ENCODE results near the gene CLEC17A.

Gene CLEC17A

DNA sequence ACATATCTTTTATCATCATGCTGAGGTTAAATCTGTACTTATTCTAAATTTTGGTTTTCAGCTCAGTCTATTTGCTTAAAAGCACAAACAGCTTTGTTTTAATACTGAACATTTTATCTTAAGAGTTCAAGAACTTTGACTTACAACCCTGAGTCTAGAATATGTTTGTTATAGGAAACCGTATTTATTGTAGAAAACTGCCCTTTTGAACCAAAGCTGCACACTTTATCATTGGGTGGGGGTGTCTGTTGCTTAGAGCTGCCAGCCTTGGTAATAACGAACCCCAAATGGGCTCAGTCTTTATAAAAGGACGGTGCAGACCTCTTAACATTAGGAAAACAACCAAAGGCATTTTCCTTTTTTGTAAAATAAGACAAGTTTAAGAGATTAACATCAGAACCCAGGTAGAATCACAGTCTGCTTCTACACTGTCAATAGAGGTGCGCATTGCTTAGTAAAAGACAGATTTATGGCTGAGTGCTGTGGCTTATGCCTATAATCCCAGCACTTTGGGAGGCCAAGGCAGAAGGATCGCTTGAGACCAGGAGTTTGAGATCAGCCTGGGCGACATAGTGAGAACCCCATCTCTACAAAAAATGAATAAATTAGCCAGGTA is 77.1 kb downstream of the CLEC17A start:
- DNase-seq: no peak

DNA sequence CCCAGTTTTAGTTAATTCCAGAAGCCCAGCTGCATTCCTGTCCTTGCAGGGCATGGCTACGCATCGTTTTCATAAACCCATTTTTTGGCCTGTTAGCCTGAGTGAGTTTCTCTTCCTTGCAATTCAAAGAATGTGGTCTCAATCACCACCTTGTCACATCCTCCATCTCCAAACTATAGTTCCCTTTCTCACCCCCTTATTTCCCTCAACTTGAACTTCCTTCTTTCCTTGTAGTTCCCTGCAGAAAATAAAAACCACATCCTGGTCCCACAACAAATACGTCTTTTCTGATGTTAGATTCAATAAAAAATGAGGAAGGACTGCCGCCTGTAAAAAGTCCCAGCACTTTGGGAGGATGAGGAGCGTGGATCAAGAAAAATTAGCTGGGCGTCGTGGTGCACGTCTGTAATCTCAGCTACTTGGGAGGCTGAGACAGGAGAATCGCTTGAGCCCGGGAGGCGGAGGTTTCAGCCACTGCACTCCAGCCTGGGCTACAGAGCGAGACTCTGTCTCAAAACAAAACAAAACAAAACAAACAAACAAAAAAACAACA is 78.6 kb downstream of the CLEC17A start:
- DNase-seq: no peak

Measured in activated naive CD4-positive, alpha-beta T cell treated with Interleukin-2 at 50 U/mL for 16 hours (primary cell).